GM12878 (cell line): ENCODE measurements around the gene CATSPERZ. TPM values are rescaled to one million over a fixed set of nuclear protein-coding genes. Genes with fewer than 3 reads are reported as not detected.

Experiments
- ATAC-seq: fragments of 200-7000 bp; cut with Tn5 transposase; 3 replicates; pipeline ENCODE4 v1.9.1; 2020; ENCODE audit warnings: mild to moderate bottlenecking, moderate library complexity
- Bru-seq: library from RNA; stranded (reverse); fragments of 400-500 nt; gene quantifications from one replicate; lab custom pipeline; 2021; lab: Mats Ljungman, UMichigan
- BruChase-seq, 2 experiments: library from RNA; stranded (reverse); fragments of 400-500 nt; gene quantifications; one replicate each; lab custom pipeline; 2021; lab: Mats Ljungman, UMichigan
- BruUV-seq: library from RNA; stranded (reverse); fragments of 400-500 nt; replicated peaks from 2 replicates; lab custom pipeline; 2021; lab: Mats Ljungman, UMichigan
- CTCF ChIA-PET: fragments of 300-600 bp; sonication (Branson Sonifier 250); formaldehyde crosslinking; extraction: SDS; loops from one replicate; lab custom pipeline; 2021; ENCODE audit warnings: inconsistent platforms; lab: Yijun Ruan, JAX
- POLR2A ChIA-PET: fragments of 350-600 bp; formaldehyde crosslinking; extraction: SDS; loops from one replicate; lab custom pipeline; 2021; ENCODE audit warnings: inconsistent platforms; lab: Charles Lee
- RAD21 ChIA-PET: fragments of 300-600 bp; sonication (Branson Sonifier 250); formaldehyde crosslinking; loops from one replicate; lab custom pipeline; 2023; ENCODE audit warnings: antibody characterized with exemption; ENCODE audit not compliant: unreplicated experiment; lab: Charles Lee
- SMC1A ChIA-PET: fragments of 300-600 bp; sonication (Branson Sonifier 250); formaldehyde crosslinking; loops from one replicate; lab custom pipeline; 2023; ENCODE audit not compliant: unreplicated experiment, uncharacterized antibody; lab: Charles Lee
- DNase-seq: peaks from one replicate; pipeline ENCODE4 v3.0.0-alpha.2; 2011; ENCODE audit warnings: low read depth, low spot score
- FAIRE-seq: peaks from 3 replicates; lab custom pipeline; 2011; peaks lifted over from hg19 to GRCh38; lab: Jason Lieb, UNC
- H2AFZ ChIP-seq: 2 replicates; pipeline ENCODE4 v1.6.0; 2011; ENCODE audit warnings: low read depth, low read length, control low read depth; ENCODE audit not compliant: control insufficient read depth
- H3K27ac ChIP-seq: 2 replicates; pipeline ENCODE4 v1.5.1; 2011; ENCODE audit warnings: control low read depth; ENCODE audit not compliant: control insufficient read depth, insufficient read depth
- H3K27me3 ChIP-seq, 2 experiments: replicated peaks in 1 of 2; 2 replicates each; pipeline versions ENCODE4 v1.6.0 to v1.6.1; 2011; ENCODE audit warnings: low read length in 1 of 2; ENCODE audit not compliant: control insufficient read depth in 2 of 2, insufficient read depth in 2 of 2
- H3K36me3 ChIP-seq, 2 experiments: 2 replicates each; pipeline ENCODE4 v1.5.1; 2011; ENCODE audit warnings: low read length in 1 of 2; ENCODE audit not compliant: control insufficient read depth in 2 of 2, insufficient read depth in 2 of 2
- H3K4me1 ChIP-seq: 2 replicates; pipeline ENCODE4 v1.6.1; 2011; ENCODE audit warnings: mild to moderate bottlenecking, low read length, moderate library complexity, mixed read lengths; ENCODE audit not compliant: control insufficient read depth, insufficient read depth
- H3K4me2 ChIP-seq: 2 replicates; pipeline ENCODE4 v1.6.0; 2011; ENCODE audit warnings: control low read depth; ENCODE audit not compliant: control insufficient read depth, insufficient read depth
- H3K4me3 ChIP-seq: fragments of 200-600 bp; sonication (generic); 2 replicates; pipeline ENCODE4 v1.5.1; 2016
- H3K79me2 ChIP-seq: 2 replicates; pipeline ENCODE4 v1.6.0; 2011; ENCODE audit warnings: low read length; ENCODE audit not compliant: control insufficient read depth, insufficient read depth
- H3K9ac ChIP-seq: 2 replicates; pipeline ENCODE4 v1.8.0; 2011; ENCODE audit warnings: low read length, control low read depth, mixed read lengths; ENCODE audit not compliant: control insufficient read depth, insufficient read depth
- H3K9me3 ChIP-seq: replicated peaks from 3 replicates; pipeline ENCODE4 v1.5.1; 2011; ENCODE audit warnings: mild to moderate bottlenecking, low read length; ENCODE audit not compliant: control insufficient read depth, insufficient read depth
- H4K20me1 ChIP-seq: 2 replicates; pipeline ENCODE4 v1.6.0; 2011; ENCODE audit not compliant: control insufficient read depth, insufficient read depth
- BACH1 ChIP-seq: fragments of 450-650 bp; IDR thresholded peaks from 2 replicates; pipeline ENCODE4 v1.6.1; 2017; ENCODE audit warnings: mild to moderate bottlenecking, borderline replicate concordance
- EZH2 ChIP-seq: IDR thresholded peaks from 2 replicates; pipeline ENCODE4 v1.6.1; 2012; ENCODE audit warnings: low read depth, mild to moderate bottlenecking, control low read depth, inconsistent platforms, low read length, borderline replicate concordance; ENCODE audit not compliant: control insufficient read depth
- POLR2AphosphoS2 ChIP-seq: IDR thresholded peaks from 2 replicates; pipeline ENCODE4 v1.6.1; 2011; ENCODE audit warnings: low read depth, mild to moderate bottlenecking, low read length, improper control_type of control experiment, moderate library complexity
- RAD21 ChIP-seq: IDR thresholded peaks from 2 replicates; pipeline ENCODE4 v1.6.1; 2011; ENCODE audit warnings: mild to moderate bottlenecking, low read depth, low read length, moderate library complexity; ENCODE audit not compliant: insufficient read depth
- SP1 ChIP-seq: IDR thresholded peaks from one replicate; pipeline ENCODE4 v1.6.1; 2011; ENCODE audit warnings: low read depth, low read length
- SUZ12 ChIP-seq: fragments of 200-600 bp; sonication (generic); IDR thresholded peaks from one replicate; pipeline ENCODE4 v1.6.1; 2018; ENCODE audit warnings: antibody characterized with exemption, mild to moderate bottlenecking; ENCODE audit not compliant: unreplicated experiment
- WGBS: methylation state at CpG from one replicate; pipeline ENCODE4 v1.1.6; 2016; ENCODE audit warnings: low lambda C conversion rate; ENCODE audit not compliant: insufficient replicate concordance, insufficient coverage; ENCODE audit errors: missing lambda C conversion rate; 5-methylcytosine and 5-hydroxymethylcytosine counted together
- in situ Hi-C: fragments of 300-500 bp; cut with MboI; formaldehyde crosslinking; loops from 9 replicates; pipeline ENCODE4 v1.14.3; 2018; ENCODE audit warnings: mixed read lengths
- intact Hi-C: fragments of 100-400 bp; cut with micrococcal nuclease; formaldehyde crosslinking; loops from one replicate; pipeline ENCODE4 v1.14.2; 2022; ENCODE audit not compliant: unreplicated experiment
- long read RNA-seq, 2 experiments: library from polyadenylated mRNA; unstranded; transcript quantifications; one replicate each; pipeline ENCODE4 v2.0.0, GENCODE V29; 2019 to 2020
- polyA minus RNA-seq, 3 experiments: library from RNA; depleted of rRNA, polyadenylated mRNA; stranded (reverse); fragments of >200 nt; gene quantifications; 2 replicates each; pipeline ENCODE4 v1.2.3, GENCODE V29; 2011
- polyA plus RNA-seq, 11 experiments: library from polyadenylated mRNA; depleted of rRNA in 4 of 11; unstranded in 6 of 11; stranded (reverse) in 5 of 11; fragments of >200 nt; fragmentation: Nextera tagmentation in 4 of 11; fragmentation: Illumina TruSeq in 1 of 11; extraction: Ambion mirVana in 4 of 11; extraction: Trizol in 1 of 11; gene quantifications; 1 replicate in 1 of 11; 2 replicates in 10 of 11; pipeline versions ENCODE4 v1.2.1 to v1.2.3, GENCODE V29; 2011 to 2016; ENCODE audit warnings: inconsistent platforms in 2 of 11, missing spikeins in 2 of 11, low read depth in 1 of 11
- total RNA-seq, 4 experiments: library from RNA; depleted of rRNA in 3 of 4; stranded (reverse); fragments of >200 nt in 3 of 4; fragmentation: Illumina TruSeq in 1 of 4; extraction: Trizol in 1 of 4; gene quantifications; 2 replicates each; pipeline versions ENCODE4 v1.2.1 to v1.2.3, GENCODE V29; 2013 to 2021
- TF ChIP-seq, protein P1 (sequence below), 3 experiments: IDR thresholded peaks in 2 of 3; conservative IDR thresholded peaks in 1 of 3; 2 replicates each; pipeline ENCODE4 v1.5.1; 2011; ENCODE audit warnings: low read depth in 3 of 3, low read length in 3 of 3, mild to moderate bottlenecking in 3 of 3, control low read depth in 2 of 3, moderate library complexity in 2 of 3, inconsistent platforms in 1 of 3, mixed read lengths in 1 of 3; ENCODE audit not compliant: control insufficient read depth in 2 of 3, insufficient read depth in 1 of 3; ENCODE audit errors: extremely low read depth in 1 of 3
- TF ChIP-seq, protein P2 (sequence below): IDR thresholded peaks from 2 replicates; pipeline ENCODE4 v1.6.1; 2012; ENCODE audit warnings: low read depth, low read length, improper control_type of control experiment

The CATSPERZ gene, protein sequence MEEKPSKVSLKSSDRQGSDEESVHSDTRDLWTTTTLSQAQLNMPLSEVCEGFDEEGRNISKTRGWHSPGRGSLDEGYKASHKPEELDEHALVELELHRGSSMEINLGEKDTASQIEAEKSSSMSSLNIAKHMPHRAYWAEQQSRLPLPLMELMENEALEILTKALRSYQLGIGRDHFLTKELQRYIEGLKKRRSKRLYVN
- total RNA-seq (2013; cell fraction: nucleolus; rRNA removed) = 0.50 TPM in 1 of 2 replicates, not detected in the other
- total RNA-seq (2014; rRNA removed) = not detected in 2 replicates
- total RNA-seq (2014; rRNA removed; fragmentation: Illumina TruSeq; extraction: Trizol) = not detected in 2 replicates
- total RNA-seq (2021) = 0.29 TPM in 1 of 2 replicates, not detected in the other
- not detected for polyA plus RNA-seq (2011; ENCODE audit: low read depth)
- 0.12 and 0.24 TPM in 2 replicates for polyA plus RNA-seq (2011; rRNA removed)
- 0.12 TPM in 1 of 2 replicates, not detected in the other for polyA plus RNA-seq (2011; cell fraction: cytosol; rRNA removed)
- 0.22 and 0.38 TPM in 2 replicates for polyA plus RNA-seq (2011; cell fraction: nucleus; rRNA removed)
- 0.23 and 0.67 TPM in 2 replicates for polyA plus RNA-seq (2012)
- polyA plus RNA-seq (2014; fragmentation: Illumina TruSeq; extraction: Trizol) = 0.31 TPM in 1 of 2 replicates, not detected in the other
- polyA plus RNA-seq (2014; fragmentation: Nextera tagmentation; extraction: Ambion mirVana) = not detected
- polyA plus RNA-seq (2014; rRNA removed) = not detected in 2 replicates
- polyA plus RNA-seq (2016; fragmentation: Nextera tagmentation; extraction: Ambion mirVana) = not detected
- not detected in 2 replicates for polyA minus RNA-seq (2011; rRNA and poly(A)+ RNA removed)
- polyA minus RNA-seq (2011; cell fraction: cytosol; rRNA and poly(A)+ RNA removed) = not detected in 2 replicates
- polyA minus RNA-seq (2011; cell fraction: nucleus; rRNA and poly(A)+ RNA removed) = not detected in 2 replicates
- not detected for Bru-seq, nascent RNA
- percentile 28 among the genes with signal in this experiment for BruChase-seq, experiment 1, labeled RNA remaining after a 6-hour chase
- percentile 44 among the genes with signal in this experiment for BruChase-seq, experiment 2, labeled RNA remaining after a 2-hour chase
- long read RNA-seq, experiment 1 = 0 reads
- long read RNA-seq, experiment 2 = 0 reads

DNA sequence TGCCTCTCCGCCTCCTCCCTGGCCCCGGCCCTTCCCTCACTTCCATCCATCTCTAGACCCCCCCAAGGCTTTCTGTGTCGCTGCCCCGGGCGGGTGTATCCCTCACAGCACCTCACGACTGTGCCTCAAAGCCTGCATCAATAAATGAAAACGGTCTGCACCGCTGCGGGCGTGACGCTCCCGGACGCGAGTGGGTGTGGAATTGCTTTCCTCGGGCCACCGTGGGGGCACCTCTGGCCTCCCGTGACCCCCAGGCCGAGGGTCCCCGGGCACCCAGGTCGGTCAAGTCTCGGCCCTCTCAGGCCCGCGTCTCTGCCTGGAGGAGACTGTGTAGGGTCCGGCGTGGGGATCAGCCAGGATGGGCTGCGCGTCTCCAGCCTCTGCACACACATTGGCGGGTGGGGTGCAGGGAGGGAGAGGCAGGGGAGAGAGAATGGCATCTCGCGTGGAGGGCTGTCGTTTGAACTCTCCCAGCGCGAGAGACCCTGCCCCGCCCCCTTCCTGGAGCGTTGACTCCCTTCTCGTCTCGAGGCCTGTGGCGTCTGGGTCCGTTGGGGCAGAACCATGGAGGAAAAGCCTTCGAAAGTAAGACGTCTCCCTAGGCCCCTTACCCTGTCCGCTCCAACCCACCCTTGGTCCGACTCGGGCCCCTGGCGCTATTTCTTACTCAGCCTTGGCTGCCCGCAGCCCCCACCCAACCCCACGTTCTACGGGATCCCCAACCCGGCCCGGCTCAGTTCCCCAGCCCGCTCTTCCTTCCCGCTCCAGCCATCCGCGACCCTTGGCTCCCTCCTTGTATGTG lies at the start of gene CATSPERZ:
Gene CATSPERZ, plus strand, starts transcription at position 512 of the 802 bp plus-strand sequence. Its CDS starts 53 bp downstream, at position 565.
- peaks cover 17 to 27% of the 10 kb centered on the region in 2 experiments for H3K27me3 ChIP-seq
- H4K20me1 ChIP-seq = no peaks in the 10 kb centered on the region; the same call in 1 of the 2 replicates
- H3K4me3 ChIP-seq = peak within 1 kb of the TSS; percentile 16; the same call in 1 of the 2 replicates
- SMC1A ChIA-PET = interaction anchor here (1.1 to 5.7 kb wide), 5 partner anchors 15 to 94 kb away, joined by 5 to 98 read pairs (median 7); partner anchors contain the start of genes BAD, FERMT3 and GPR137
- 5% methylated on average over 44 of the region's 54 CpGs for WGBS
- CTCF ChIA-PET = interaction anchor here (0.7 to 5.8 kb wide), 22 partner anchors 7 to 152 kb away, joined by 3 to 238 read pairs (median 7); partner anchors contain the start of genes BAD, CCDC88B, FERMT3 and GPR137
- RAD21 ChIA-PET = interaction anchor here (0.6 to 5.8 kb wide), 12 partner anchors 15 to 113 kb away, joined by 3 to 125 read pairs (median 7); partner anchors contain the start of genes BAD, FERMT3, FKBP2 and GPR137
- peaks cover 21% of the 10 kb centered on the region for H3K4me1 ChIP-seq
- H3K9ac ChIP-seq = no peak within 1 kb of the TSS; the same call in 1 of the 2 replicates
- H3K79me2 ChIP-seq = no peaks in the 10 kb centered on the region
- no peak within 1 kb of the TSS for H3K27ac ChIP-seq
- no peaks in the 10 kb centered on the region for H3K36me3 ChIP-seq
- H3K9me3 ChIP-seq = no peaks in the 10 kb centered on the region
- FAIRE-seq = no peak
- H2AFZ ChIP-seq = peak within 1 kb of the TSS; percentile 51
- DNase-seq = no peak
- BruUV-seq = no TSS peak
- POLR2A ChIA-PET = interaction anchor here (1.1 to 5.8 kb wide), 3 partner anchors 30 to 95 kb away, joined by 4 to 70 read pairs (median 61); partner anchors contain the start of gene FERMT3
- ATAC-seq = no peak
- TF ChIP-seq EZH2 = no peak
- peak; percentile 54 for TF ChIP-seq SUZ12
- TF ChIP-seq, protein P1, sequence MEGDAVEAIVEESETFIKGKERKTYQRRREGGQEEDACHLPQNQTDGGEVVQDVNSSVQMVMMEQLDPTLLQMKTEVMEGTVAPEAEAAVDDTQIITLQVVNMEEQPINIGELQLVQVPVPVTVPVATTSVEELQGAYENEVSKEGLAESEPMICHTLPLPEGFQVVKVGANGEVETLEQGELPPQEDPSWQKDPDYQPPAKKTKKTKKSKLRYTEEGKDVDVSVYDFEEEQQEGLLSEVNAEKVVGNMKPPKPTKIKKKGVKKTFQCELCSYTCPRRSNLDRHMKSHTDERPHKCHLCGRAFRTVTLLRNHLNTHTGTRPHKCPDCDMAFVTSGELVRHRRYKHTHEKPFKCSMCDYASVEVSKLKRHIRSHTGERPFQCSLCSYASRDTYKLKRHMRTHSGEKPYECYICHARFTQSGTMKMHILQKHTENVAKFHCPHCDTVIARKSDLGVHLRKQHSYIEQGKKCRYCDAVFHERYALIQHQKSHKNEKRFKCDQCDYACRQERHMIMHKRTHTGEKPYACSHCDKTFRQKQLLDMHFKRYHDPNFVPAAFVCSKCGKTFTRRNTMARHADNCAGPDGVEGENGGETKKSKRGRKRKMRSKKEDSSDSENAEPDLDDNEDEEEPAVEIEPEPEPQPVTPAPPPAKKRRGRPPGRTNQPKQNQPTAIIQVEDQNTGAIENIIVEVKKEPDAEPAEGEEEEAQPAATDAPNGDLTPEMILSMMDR (IDR thresholded peaks at IDR 0.05 in 2 of 3, conservative IDR thresholded peaks at IDR 0.05 in 1 of 3; ENCODE audit: control insufficient read depth in 2 of 3, extremely low read depth in 1 of 3, insufficient read depth in 1 of 3, low read depth in 3 of 3, low read length in 3 of 3) = no peak
- TF ChIP-seq, protein P2, sequence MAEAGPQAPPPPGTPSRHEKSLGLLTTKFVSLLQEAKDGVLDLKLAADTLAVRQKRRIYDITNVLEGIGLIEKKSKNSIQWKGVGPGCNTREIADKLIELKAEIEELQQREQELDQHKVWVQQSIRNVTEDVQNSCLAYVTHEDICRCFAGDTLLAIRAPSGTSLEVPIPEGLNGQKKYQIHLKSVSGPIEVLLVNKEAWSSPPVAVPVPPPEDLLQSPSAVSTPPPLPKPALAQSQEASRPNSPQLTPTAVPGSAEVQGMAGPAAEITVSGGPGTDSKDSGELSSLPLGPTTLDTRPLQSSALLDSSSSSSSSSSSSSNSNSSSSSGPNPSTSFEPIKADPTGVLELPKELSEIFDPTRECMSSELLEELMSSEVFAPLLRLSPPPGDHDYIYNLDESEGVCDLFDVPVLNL = no peak
- no peak for TF ChIP-seq POLR2AphosphoS2
- TF ChIP-seq BACH1 = no peak
- TF ChIP-seq SP1 = no peak
- TF ChIP-seq RAD21 = no peak
- H3K4me2 ChIP-seq = peak within 1 kb of the TSS; percentile 84
- intact Hi-C loops (loop anchor here (2.0 to 5.0 kb wide), 2 partner anchors 49 to 628 kb away; partner anchors contain the start of genes ATL3 and PLCB3), in situ Hi-C loops (loop anchor here (5.0 kb wide), 1 partner anchor 98 kb away; no protein-coding TSS in a partner anchor)
